Pancreas (tissue), 10 donors: ENCODE results near the gene UPK3BL2. TPM values are rescaled to one million over a fixed set of nuclear protein-coding genes. Genes with fewer than 3 reads are reported as not detected.
"Not testable (repeated sequence)": the region's sequence is repeated elsewhere in the genome, so short reads cannot be mapped to it uniquely, and the experiment has no call there.

ENCODE experiments used
- ATAC-seq, 4 donors: fragments of 200-7000 bp; cut with Tn5 transposase; one replicate each; pipeline versions ENCODE4 v1.8.0 to v1.9.1; 2020; ENCODE audit warnings: mild to moderate bottlenecking in 4 of 4, moderate library complexity in 4 of 4
- DNase-seq, 6 donors: peaks; one replicate each; pipeline ENCODE4 v3.0.0-alpha.2; 2020
- FAIRE-seq: peaks from 2 replicates; lab custom pipeline; 2012; peaks lifted over from hg19 to GRCh38; lab: Jason Lieb, UNC
- H3K27ac ChIP-seq, 4 donors: fragments of 200-600 bp; sonication (generic); 1 replicate in 3 of 4; 2 replicates in 1 of 4; pipeline versions ENCODE4 v1.5.0 to v1.8.0; 2020
- H3K27me3 ChIP-seq, 4 donors: fragments of 200-600 bp; one replicate each; pipeline ENCODE4 v1.8.0; 2021
- H3K36me3 ChIP-seq, 3 donors: fragments of 200-600 bp; sonication (generic) in 1 of 3; one replicate each; pipeline versions ENCODE4 v1.5.0 to v1.8.0; 2020 to 2021
- H3K4me1 ChIP-seq, 3 donors: fragments of 200-600 bp; one replicate each; pipeline ENCODE4 v1.8.0; 2021
- H3K4me3 ChIP-seq, 4 donors: fragments of 200-600 bp; sonication (generic) in 2 of 4; one replicate each; pipeline versions ENCODE4 v1.5.0 to v1.8.0; 2020 to 2021
- H3K9me3 ChIP-seq, 4 donors: fragments of 200-600 bp; one replicate each; pipeline ENCODE4 v1.8.0; 2021
- WGBS, 2 donors: extraction: QIAGEN DNeasy Blood & Tissue Kit; methylation state at CpG; one replicate each; pipeline ENCODE4 v1.1.7; 2013; 5-methylcytosine and 5-hydroxymethylcytosine counted together
- intact Hi-C, 3 donors: fragments of 100-400 bp; cut with DNase I; formaldehyde crosslinking; loops; one replicate each; pipeline versions ENCODE4 v1.11.1 to v1.14.2; 2022
- polyA plus RNA-seq, 2 donors: library from polyadenylated mRNA; stranded (reverse); fragments of 200-250 nt; gene quantifications; one replicate each; pipeline ENCODE4 v1.2.3, GENCODE V29; 2013
- total RNA-seq, 6 donors: library from RNA; stranded (reverse); fragmentation: NEBNext Ultra II Directional in 4 of 6; extraction: Animal tissue kit (Norgen Biotek cat#: 25700) in 4 of 6; gene quantifications; one replicate each; pipeline versions ENCODE4 v1.2.1 to v1.2.4, GENCODE V29; 2021 to 2023
- donor health status: healthy with polysubstance abuse.
- donor health status: DM: no; HTN: no; CAD: no; lungs with moderate emphysema.
- donor health status: DM: no; HTN: no; CAD: no.
- donor health status: control.
- donor health status: control.
- donor health status: Bipolar disorder and iron deficiency.
- donor health status: DM: yes; HTN: yes; CAD: no.
- donor health status: DM: no; HTN: no; CAD: no.
- donor health status: DM: no; HTN: no; CAD: no.
- donor health status: DM: yes; HTN: yes; CAD: no.

UPK3BL2 gene
- total and polyA plus RNA-seq, 8 donors: 6.0 to 38.4 (median 7.3) TPM

DNA sequence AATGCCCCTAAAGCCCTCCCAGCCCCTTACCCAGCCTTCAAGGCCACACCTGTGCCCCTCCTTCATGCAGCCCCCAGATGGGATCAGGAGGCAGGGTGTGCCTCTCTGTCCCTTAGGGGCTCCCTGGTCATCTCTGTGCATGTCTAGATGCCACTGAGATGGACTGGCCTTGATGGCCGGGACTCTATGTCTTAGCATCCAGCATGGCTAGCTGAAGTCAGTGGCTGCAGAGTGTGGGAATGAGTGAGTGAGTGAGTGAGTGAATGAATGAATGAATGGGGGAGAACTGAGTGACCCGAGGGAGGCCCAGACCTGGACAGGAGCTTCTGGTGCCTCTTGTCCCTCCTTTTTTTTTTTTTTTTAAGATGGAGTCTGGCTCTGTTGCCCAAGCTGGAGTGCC, 11.4 kb downstream of the UPK3BL2 start:
- H3K4me1 ChIP-seq, H3K9me3 ChIP-seq, H3K36me3 ChIP-seq, ATAC-seq, H3K4me3 ChIP-seq, H3K27me3 ChIP-seq, intact Hi-C loops, H3K27ac ChIP-seq, FAIRE-seq: not testable (repeated sequence)
- DNase-seq: peak in 1 of 6 donors; percentile 10
- WGBS, 2 donors: 91 to 98% methylated on average over 2 of the region's 2 CpGs

DNA sequence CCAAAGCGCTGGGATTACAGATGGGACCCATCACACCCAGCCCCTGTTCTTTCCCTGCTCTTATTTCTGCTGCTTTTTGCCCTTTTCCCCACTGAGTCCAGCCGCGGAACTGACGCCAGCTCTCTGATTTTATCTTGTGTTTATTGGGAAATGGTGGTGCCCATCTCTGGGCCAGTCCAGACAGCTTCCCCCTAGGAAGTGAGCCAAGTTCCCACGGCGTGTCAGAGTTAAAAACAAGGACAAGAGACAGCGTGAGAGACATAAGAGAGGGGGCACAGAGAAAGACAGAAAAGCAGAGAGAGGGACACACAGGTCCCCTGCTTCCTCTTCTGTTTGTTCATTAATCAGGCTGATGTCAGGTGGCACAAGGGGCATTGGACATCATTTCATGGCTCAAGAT, 11.9 kb downstream of the UPK3BL2 start:
- H3K9me3 ChIP-seq, H3K36me3 ChIP-seq, DNase-seq, FAIRE-seq, H3K4me3 ChIP-seq, H3K27ac ChIP-seq, H3K4me1 ChIP-seq, H3K27me3 ChIP-seq, intact Hi-C loops, ATAC-seq: not testable (repeated sequence)
- no CpG with 5 or more reads among the region's 7 CpGs for WGBS, 2 donors

DNA sequence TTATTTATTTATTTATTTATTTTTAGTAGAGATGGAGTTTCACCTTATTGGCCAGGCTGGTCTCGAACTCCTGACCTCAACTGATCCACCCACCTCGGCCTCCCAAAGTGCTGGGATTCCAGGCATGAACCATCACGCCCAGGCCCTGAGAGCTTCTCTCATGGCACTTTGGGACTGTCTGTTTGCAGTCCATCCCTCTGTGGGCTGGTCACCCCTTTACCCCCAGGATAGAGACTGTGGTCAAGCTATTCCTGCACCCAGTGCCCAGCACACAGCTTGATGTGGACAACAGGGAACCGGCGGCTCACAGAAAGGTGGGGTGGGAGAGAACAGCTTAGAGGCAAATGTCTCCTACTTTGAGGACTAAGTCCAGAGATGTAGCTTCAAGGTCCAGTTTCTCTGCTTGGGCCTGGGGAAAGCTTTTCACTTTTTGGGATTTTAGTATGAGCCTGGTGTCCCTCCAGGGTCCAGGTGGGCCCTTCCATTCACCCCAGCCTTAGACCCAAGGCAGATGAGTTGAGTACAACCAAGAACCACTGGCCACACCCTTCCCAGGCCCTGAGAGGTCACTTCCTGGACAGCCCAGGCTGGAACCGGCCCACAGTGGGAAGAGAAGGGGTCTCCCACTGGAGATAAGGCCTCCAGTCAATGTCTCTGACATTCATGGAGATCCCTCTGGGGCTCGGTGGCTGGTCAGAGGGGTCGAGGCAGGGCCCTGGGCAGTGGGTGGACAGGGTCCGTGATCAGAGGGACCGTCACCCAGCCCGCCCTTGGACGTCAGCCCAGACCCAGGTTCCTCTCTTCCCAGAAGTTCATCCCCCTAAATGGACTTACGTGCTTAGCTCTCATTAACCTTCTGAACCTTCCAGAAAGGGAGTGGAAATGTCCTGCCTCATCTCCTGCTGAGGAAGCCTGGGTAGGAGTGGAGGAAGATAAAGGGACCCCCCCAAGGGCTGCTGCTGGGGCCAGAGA, 15.4 kb downstream of the UPK3BL2 start:
- FAIRE-seq: not testable (repeated sequence)
- DNase-seq: peak in 1 of 6 donors; percentile 31

DNA sequence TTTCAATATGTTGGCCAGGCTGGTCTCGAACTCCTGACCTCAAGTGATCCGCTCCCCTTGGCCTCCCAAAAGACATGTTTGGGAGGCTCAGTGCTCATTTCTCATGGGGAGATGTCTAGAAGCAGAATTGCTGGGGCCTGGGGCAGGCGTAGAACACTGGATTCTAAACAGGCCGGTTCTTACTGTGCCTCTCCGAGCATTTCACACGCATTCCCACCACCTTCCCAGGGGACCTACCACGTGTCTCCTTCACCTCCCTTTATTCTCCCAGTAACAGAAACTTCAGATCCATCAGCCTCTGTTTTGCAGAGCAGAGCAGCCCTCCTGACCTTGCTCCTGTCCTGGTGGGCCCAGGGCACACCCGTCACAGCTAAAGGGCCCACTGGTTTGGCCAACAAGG, 16.3 kb downstream of the UPK3BL2 start:
- H3K4me1 ChIP-seq, H3K36me3 ChIP-seq, ATAC-seq, H3K4me3 ChIP-seq, intact Hi-C loops, H3K9me3 ChIP-seq, H3K27ac ChIP-seq, H3K27me3 ChIP-seq, FAIRE-seq: not testable (repeated sequence)
- DNase-seq: peak in 1 of 6 donors; percentile 17
- 65 to 88% methylated on average over 1 of the region's 8 CpGs for WGBS, 2 donors

More for the DNA sequence above, 15.4 kb downstream of the UPK3BL2 start:
- H3K27ac ChIP-seq, H3K4me3 ChIP-seq, H3K4me1 ChIP-seq, ATAC-seq, H3K9me3 ChIP-seq, intact Hi-C loops, H3K27me3 ChIP-seq, H3K36me3 ChIP-seq: not testable (repeated sequence)
- 98 to 100% methylated on average over 1 to 3 of the region's 13 CpGs for WGBS, 2 donors

DNA sequence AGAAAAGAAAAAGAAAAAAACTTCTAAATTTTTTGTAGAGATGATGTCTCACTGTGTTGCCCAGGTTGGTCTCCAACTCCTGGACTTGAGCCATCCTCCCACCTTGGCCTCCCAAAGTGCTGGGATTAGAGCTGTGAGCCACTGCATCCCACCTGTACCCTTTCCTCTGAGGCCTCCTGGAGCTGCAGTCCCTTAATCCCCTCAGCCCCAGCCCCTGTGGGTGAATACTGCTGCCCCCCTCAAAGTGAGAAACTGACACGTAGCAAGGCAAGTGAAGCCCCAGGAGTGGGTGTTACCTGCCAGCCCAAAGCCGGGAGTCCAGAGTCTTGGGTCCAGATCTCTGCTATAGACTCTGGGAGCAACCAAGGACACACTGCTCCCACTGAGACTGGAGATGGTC, 18.7 kb downstream of the UPK3BL2 start:
- FAIRE-seq, H3K36me3 ChIP-seq, H3K9me3 ChIP-seq, H3K27me3 ChIP-seq, intact Hi-C loops, H3K4me1 ChIP-seq, H3K27ac ChIP-seq, H3K4me3 ChIP-seq: not testable (repeated sequence)
- peak in 2 of 6 donors; percentile 33 to 39 for DNase-seq
- 21 to 29% methylated on average over 1 of the region's 2 CpGs for WGBS, 2 donors
- peak in 2 of 4 donors; percentile 5 to 8 for ATAC-seq

DNA sequence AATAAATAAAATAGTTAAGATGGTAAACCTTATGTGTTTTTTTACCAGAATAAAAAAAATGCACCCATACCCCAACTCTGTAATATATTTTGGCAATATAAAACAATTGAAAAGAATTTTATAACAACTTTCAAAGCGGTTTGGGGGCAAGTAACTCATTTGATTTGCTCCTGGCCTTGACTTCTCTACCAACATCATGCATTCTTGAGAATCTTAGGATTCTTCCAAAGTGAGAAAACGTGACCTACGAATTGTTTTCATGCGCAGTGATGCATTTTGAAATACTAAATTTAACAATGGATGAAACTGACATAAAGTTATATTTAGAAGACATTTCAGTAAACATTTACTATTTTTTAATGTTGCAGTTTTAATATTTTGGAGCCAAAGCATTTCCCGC, 22.7 kb downstream of the UPK3BL2 start:
- H3K9me3 ChIP-seq, intact Hi-C loops, H3K4me3 ChIP-seq, H3K27ac ChIP-seq, ATAC-seq, DNase-seq, H3K27me3 ChIP-seq, H3K4me1 ChIP-seq, H3K36me3 ChIP-seq, FAIRE-seq: not testable (repeated sequence)
- WGBS, 2 donors: 79% methylated on average over 4 of the region's 5 CpGs; no CpG with 5 or more reads in 1 of the 2 donors

DNA sequence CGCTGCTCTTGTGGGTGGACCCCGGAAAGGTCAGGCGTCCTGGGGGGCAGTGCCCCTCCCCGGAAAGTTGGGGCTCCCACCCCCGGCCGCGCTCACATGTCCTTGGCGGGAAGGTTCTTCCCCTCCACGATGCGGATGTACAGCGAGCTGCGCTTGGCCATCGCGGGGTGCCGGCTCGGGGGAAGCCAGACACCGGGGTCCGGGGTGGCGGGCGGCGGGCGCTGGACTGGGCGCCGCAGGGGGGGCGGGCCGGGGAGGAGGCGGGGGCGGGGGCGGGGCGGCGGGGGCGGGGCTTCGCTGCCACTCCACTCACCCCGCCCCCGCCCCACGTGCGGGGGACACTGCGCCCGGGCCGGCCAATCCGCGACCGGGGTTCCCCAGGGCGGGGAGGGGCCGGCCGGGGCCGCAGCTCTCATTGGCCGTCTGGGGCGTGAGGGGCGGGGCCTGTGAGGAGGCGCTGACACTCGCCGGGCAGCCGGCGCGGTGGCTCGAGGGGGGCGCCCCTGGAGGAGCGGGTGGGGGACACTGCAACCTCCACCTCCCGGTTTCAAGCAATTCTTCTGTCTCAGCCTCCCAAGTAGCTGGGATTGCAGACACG, 25.8 kb downstream of the UPK3BL2 start, which contains the start of gene RASA4B:
Gene RASA4B (minus strand): TSS at position 228 of the 598 bp plus-strand sequence. CDS start 67 bp downstream, at position 161.
- intact Hi-C loops, FAIRE-seq, H3K4me3 ChIP-seq, H3K36me3 ChIP-seq, H3K4me1 ChIP-seq, H3K9me3 ChIP-seq, H3K27me3 ChIP-seq, H3K27ac ChIP-seq: not testable (repeated sequence)
- ATAC-seq: peak; percentile 95 to 99 (median 96)
- peak in 4 of 6 donors; percentile 5 to 62 (median 19) for DNase-seq
- WGBS, 2 donors: 1% methylated on average over 15 to 26 of the region's 61 CpGs

DNA sequence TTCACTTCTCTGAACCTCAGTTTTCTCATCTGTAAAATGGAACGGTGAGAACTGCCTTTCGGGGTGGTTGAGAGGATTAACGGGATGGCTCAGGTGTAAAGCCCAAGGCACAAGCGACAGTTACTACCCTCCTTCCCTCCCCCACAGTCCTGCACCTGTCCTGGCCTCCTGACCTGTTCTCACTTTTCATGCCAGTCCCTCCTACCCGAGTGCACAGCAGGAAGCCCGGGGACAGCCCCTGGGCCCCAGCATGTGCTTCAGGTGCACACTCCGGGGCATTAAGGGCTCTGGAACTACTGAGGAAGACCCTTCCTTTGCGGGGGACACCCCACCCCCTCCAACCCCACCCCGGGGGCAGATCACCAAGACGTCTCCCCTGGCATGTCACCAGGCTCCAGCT, 26.5 kb downstream of the UPK3BL2 start:
- H3K9me3 ChIP-seq, H3K4me1 ChIP-seq, intact Hi-C loops, H3K4me3 ChIP-seq, H3K36me3 ChIP-seq, H3K27me3 ChIP-seq, DNase-seq, FAIRE-seq, H3K27ac ChIP-seq: not testable (repeated sequence)
- ATAC-seq: peak; percentile 18 to 32 (median 24)
- no CpG with 5 or more reads among the region's 10 CpGs for WGBS, 2 donors

DNA sequence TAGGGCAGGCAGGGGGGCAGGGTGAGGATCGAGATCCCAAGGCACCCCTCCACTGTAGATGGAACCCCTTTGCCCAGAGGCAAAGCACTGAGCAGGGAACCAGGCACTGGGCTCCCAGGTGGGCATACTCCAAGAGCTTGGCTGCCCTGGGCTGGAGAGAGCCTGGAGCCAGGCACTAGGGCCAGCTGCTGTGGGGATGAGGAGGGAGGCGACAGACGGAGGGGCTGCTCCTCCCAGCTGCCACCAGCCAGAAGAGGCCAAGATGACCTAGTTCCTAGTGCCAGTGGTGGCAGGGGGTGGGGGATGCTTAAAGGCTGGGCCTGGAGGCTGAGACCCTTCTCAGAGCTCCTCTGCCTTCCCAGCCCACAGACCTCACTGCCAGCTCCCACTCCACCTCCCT, 27.6 kb downstream of the UPK3BL2 start:
- H3K9me3 ChIP-seq, DNase-seq, FAIRE-seq, H3K36me3 ChIP-seq, H3K4me3 ChIP-seq, H3K27me3 ChIP-seq, H3K4me1 ChIP-seq, intact Hi-C loops, H3K27ac ChIP-seq: not testable (repeated sequence)
- no CpG with 5 or more reads among the region's 3 CpGs for WGBS, 2 donors
- peak in 2 of 4 donors; percentile 29 to 37 for ATAC-seq

DNA sequence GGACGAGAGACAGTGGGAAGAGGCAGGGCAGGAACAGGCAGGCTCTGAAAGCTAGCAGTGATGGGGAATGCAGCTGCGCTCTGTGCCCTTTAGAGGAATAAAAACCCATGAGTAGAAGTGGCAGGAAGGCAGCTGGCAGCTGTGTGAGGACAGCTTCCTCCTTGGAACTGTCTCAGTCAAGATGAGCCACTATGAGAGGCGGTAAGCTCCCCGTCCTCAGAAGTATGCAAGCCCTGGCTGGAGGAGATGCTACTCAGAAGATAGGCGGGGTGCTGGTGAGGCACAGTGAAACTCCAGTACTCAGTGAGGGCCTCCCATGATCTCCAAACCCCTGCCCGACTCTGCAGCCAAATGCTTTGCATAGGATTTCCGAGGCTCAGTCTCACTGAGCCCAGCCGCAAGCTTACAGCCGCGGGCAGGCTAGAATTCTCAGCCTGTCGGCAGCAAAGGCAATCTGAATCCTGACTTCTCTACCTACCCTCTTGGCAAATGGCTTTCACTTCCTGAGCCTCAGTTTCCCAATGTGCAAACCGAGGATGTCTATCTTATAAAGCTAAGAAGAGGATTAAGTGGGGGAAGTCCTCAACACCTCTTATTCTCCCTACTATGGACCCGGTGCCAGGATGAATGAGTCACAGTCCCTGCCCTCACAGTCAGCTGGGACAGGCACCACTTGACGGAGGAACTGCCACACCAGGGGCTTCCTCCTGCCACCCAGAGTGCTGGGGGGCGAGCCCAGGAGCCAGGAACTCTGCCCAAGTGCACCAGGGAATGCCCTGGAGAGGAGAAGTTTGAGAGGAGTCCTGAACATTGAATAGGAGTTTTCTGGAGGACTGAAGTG, 28.4 kb downstream of the UPK3BL2 start:
- H3K27me3 ChIP-seq, H3K9me3 ChIP-seq, DNase-seq, H3K4me1 ChIP-seq, intact Hi-C loops, H3K27ac ChIP-seq, H3K4me3 ChIP-seq, FAIRE-seq, H3K36me3 ChIP-seq: not testable (repeated sequence)
- WGBS, 2 donors: 79 to 85% methylated on average over 2 to 3 of the region's 15 CpGs
- peak in 1 of 4 donors; percentile 5 for ATAC-seq

DNA sequence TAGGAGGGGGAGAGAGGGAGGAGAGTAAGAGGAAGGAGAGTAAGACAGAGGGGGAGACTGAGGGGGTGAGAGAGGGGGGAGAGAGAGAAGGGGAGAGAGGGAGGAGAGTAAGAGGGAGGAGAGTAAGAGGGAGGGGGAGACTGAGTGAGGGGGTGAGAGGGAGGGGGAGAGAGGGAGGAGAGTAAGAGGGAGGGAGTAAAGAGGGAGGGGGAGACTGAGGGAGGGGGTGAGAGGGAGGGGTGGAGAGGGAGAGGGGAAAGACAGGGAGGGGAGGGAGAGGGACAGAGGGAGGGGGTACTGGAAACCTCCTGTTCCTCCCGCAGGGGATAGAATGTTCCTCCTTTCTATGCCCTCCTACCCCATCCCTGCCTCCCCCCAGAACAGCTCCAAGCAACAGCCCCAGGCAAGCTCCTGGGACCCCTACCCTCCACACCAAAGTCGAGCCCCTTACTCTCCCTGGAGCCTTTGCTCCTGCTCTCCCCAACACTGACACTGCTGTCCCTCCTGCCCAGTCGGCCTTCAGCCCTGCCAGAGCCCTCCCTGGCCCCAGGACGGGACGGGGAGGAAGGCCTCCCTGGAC, 30.8 kb downstream of the UPK3BL2 start:
- H3K27me3 ChIP-seq, FAIRE-seq, H3K36me3 ChIP-seq, H3K4me3 ChIP-seq, H3K9me3 ChIP-seq, intact Hi-C loops, H3K4me1 ChIP-seq: not testable (repeated sequence)
- 17 to 18% methylated on average over 3 to 4 of the region's 5 CpGs for WGBS, 2 donors
- DNase-seq: peak in 4 of 6 donors; percentile 5 to 63 (median 30)
- H3K27ac ChIP-seq: peak overlapping the region in 1 of 4 donors; percentile 18
- peak in 1 of 4 donors; percentile 15 for ATAC-seq
